ENCODE measurements around the gene JPH3. TPM values are rescaled to one million over a fixed set of nuclear protein-coding genes. Genes with fewer than 3 reads are reported as not detected.

Gene JPH3
- polyA plus RNA-seq, 1 experiment: not detected

- TF ChIP-seq, protein P1, sequence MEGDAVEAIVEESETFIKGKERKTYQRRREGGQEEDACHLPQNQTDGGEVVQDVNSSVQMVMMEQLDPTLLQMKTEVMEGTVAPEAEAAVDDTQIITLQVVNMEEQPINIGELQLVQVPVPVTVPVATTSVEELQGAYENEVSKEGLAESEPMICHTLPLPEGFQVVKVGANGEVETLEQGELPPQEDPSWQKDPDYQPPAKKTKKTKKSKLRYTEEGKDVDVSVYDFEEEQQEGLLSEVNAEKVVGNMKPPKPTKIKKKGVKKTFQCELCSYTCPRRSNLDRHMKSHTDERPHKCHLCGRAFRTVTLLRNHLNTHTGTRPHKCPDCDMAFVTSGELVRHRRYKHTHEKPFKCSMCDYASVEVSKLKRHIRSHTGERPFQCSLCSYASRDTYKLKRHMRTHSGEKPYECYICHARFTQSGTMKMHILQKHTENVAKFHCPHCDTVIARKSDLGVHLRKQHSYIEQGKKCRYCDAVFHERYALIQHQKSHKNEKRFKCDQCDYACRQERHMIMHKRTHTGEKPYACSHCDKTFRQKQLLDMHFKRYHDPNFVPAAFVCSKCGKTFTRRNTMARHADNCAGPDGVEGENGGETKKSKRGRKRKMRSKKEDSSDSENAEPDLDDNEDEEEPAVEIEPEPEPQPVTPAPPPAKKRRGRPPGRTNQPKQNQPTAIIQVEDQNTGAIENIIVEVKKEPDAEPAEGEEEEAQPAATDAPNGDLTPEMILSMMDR (IDR thresholded peaks at IDR 0.05; ENCODE audit: insufficient read depth, low read depth, low read length): no peak
- ChIA-PET CTCF (interaction anchor here (0.6 to 3.2 kb wide), 4 partner anchors 14 to 79 kb away, joined by 3 to 16 read pairs (median 6); no protein-coding TSS in a partner anchor), POLR2A (interaction anchor here (0.5 kb wide), 1 partner anchor 58 kb away, joined by 3 read pairs; no protein-coding TSS in a partner anchor)
- no peak overlapping the region for H3K4me3 ChIP-seq (ENCODE audit: low read depth, low read length)
- no peak for DNase-seq (ENCODE audit: low read depth)
- H3K27me3 ChIP-seq (ENCODE audit: control insufficient read depth, insufficient read depth, low read length): no peaks in the 10 kb centered on the region; the same call in 1 of the 2 replicates
- H3K36me3 ChIP-seq (ENCODE audit: control insufficient read depth, insufficient read depth, low read length): no peaks in the 10 kb centered on the region
These were observed 45.3 kb upstream of the JPH3 start for GRCh38 chr16:87556941-87557459.

DNA sequence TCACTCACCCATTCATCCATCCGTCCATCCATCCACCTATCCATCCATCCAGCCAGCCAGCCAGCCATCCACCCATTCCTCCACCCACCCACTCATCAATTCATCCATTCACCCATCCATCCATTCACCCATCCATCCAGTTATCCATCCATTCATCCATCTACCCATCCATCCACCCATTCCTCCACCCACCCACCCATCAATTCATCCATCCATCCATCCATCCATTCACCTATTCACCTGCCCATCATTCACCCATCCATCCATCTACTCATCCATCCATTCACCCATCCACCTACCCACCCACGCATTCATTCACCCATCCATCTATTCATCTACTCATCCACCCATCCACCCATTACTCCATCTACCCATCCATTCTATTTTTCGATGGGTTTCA lies 43.6 kb upstream of the JPH3 start:
- TF ChIP-seq, protein P1 (IDR thresholded peaks at IDR 0.05; ENCODE audit: insufficient read depth, low read depth, low read length): no peak
- CTCF ChIA-PET: interaction anchor here (3.2 kb wide), 1 partner anchor 77 kb away, joined by 16 read pairs; no protein-coding TSS in a partner anchor
- no peak overlapping the region for H3K4me3 ChIP-seq (ENCODE audit: low read depth, low read length)

GRCh38 chr16:87559945-87560344 lies 42.4 kb upstream of the JPH3 start:
- no peak for DNase-seq (ENCODE audit: low read depth)
- ChIA-PET CTCF (no interaction called here), POLR2A (no interaction called here)
- Histone ChIP-seq H3K4me3 (ENCODE audit: low read depth, low read length) (no peak overlapping the region), H3K27me3 (ENCODE audit: control insufficient read depth, insufficient read depth, low read length) (no peaks in the 10 kb centered on the region; the same call in 1 of the 2 replicates), H3K36me3 (ENCODE audit: control insufficient read depth, insufficient read depth, low read length) (no peaks in the 10 kb centered on the region)
- TF ChIP-seq, protein P1 (IDR thresholded peaks at IDR 0.05; ENCODE audit: insufficient read depth, low read depth, low read length): no peak

More for the DNA sequence above, 43.6 kb upstream of the JPH3 start:
- Histone ChIP-seq H3K36me3 (ENCODE audit: control insufficient read depth, insufficient read depth, low read length) (no peaks in the 10 kb centered on the region), H3K27me3 (ENCODE audit: control insufficient read depth, insufficient read depth, low read length) (no peaks in the 10 kb centered on the region; the same call in 1 of the 2 replicates)
- POLR2A ChIA-PET: no interaction called here
- no peak for DNase-seq (ENCODE audit: low read depth)

DNA sequence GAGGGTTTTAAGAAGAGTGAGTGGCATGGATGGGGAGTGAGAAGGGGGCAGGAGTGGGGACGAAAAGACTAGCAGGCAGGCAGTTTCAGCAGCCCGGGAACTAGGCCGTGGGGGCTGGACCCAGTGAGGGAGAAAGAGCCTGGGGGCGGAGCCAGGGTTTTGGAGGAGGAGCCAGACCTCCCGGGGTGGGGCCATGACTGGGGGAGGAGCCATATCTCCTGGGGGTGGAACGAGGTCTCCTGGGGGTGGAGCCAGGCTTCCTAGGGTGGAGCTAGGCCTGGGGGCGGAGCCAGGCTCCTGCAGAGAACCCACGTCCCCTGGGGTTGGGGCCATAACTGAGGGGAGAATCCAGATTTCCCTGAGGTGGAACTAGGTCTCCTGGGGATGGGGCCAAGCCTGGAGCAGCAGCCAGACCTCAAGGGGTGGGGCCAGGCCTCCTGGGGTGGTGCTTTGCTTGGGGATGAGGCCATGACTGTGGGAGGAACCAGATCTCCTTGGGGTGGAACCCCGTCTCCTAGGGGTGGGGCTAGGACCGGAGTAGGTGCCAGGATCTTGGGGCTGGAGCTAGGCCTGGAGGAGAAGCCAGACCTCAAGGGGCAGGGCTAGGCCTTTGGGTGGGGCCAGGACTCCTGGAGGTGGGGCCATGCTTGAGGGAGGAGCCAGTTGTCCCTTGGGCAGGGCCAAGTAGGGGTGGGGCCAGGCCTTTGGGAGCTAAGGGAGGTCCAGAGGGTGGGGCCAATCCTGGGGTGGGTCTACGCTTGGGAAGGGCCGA lies 41.7 kb upstream of the JPH3 start:
- Histone ChIP-seq H3K36me3 (ENCODE audit: control insufficient read depth, insufficient read depth, low read length) (no peaks in the 10 kb centered on the region), H3K4me3 (ENCODE audit: low read depth, low read length) (no peak overlapping the region), H3K27me3 (ENCODE audit: control insufficient read depth, insufficient read depth, low read length) (peaks cover under 1% of the 10 kb centered on the region)
- POLR2A ChIA-PET: no interaction called here
- CTCF ChIA-PET: interaction anchor here (0.9 kb wide), 2 partner anchors 28 to 76 kb away, joined by 3 to 5 read pairs; no protein-coding TSS in a partner anchor
- TF ChIP-seq, protein P1 (IDR thresholded peaks at IDR 0.05; ENCODE audit: insufficient read depth, low read depth, low read length): no peak
- no peak for DNase-seq (ENCODE audit: low read depth)

Data from BJ (cell line).